PC-9 (cell line): ENCODE results near the gene BMAL1. TPM values are rescaled to one million over a fixed set of nuclear protein-coding genes. Genes with fewer than 3 reads are reported as not detected.

Source experiments
- BruUV-seq: library from RNA; stranded (reverse); fragments of 400-500 nt; replicated peaks from 2 replicates; lab custom pipeline; 2021; lab: Mats Ljungman, UMichigan
- CTCF ChIA-PET: fragments of 300-600 bp; sonication (Branson Sonifier 250); formaldehyde crosslinking; loops from one replicate; lab custom pipeline; 2022; ENCODE audit warnings: antibody characterized with exemption; lab: Charles Lee
- POLR2A ChIA-PET: fragments of 300-600 bp; sonication (Branson Sonifier 250); formaldehyde crosslinking; loops from one replicate; lab custom pipeline; 2022; ENCODE audit warnings: antibody characterized with exemption; ENCODE audit not compliant: unreplicated experiment; lab: Charles Lee
- DNase-seq, 2 experiments: peaks; one replicate each; pipeline versions ENCODE4 v3.0.0 to v3.0.0-alpha.2; 2015 to 2022; ENCODE audit warnings: mixed read lengths in 1 of 2
- H2AFZ ChIP-seq: fragments of 200-600 bp; sonication (generic); 2 replicates; pipeline ENCODE4 v1.8.1; 2017; ENCODE audit warnings: antibody characterized with exemption
- H3F3A ChIP-seq: fragments of 200-600 bp; sonication (generic); 2 replicates; pipeline ENCODE4 v1.8.1; 2017; ENCODE audit warnings: antibody characterized with exemption, mild to moderate bottlenecking, low read depth; ENCODE audit not compliant: insufficient read depth
- H3K27ac ChIP-seq: fragments of 200-600 bp; sonication (generic); 2 replicates; pipeline ENCODE4 v1.6.1; 2016; ENCODE audit warnings: mixed run types
- H3K27me3 ChIP-seq: fragments of 200-600 bp; sonication (generic); 2 replicates; pipeline ENCODE4 v1.6.1; 2016; ENCODE audit warnings: low read depth, mixed run types; ENCODE audit not compliant: insufficient read depth
- H3K36me3 ChIP-seq: fragments of 200-600 bp; sonication (generic); 2 replicates; pipeline ENCODE4 v1.6.1; 2016; ENCODE audit warnings: low read depth, mixed run types
- H3K4me1 ChIP-seq: fragments of 200-600 bp; sonication (generic); replicated peaks from 2 replicates; pipeline ENCODE4 v1.6.1; 2016; ENCODE audit warnings: mixed run types; ENCODE audit not compliant: insufficient read depth
- H3K4me2 ChIP-seq: fragments of 200-600 bp; sonication (generic); 2 replicates; pipeline ENCODE4 v1.6.1; 2017; ENCODE audit warnings: mixed run types
- H3K4me3 ChIP-seq: fragments of 200-600 bp; sonication (generic); 2 replicates; pipeline ENCODE4 v1.6.1; 2016; ENCODE audit warnings: mixed run types
- H3K79me2 ChIP-seq: fragments of 200-600 bp; sonication (generic); 2 replicates; pipeline ENCODE4 v1.6.1; 2017; ENCODE audit warnings: low read depth, mixed run types
- H3K9me2 ChIP-seq: fragments of 200-600 bp; sonication (generic); 2 replicates; pipeline ENCODE4 v1.8.1; 2017; ENCODE audit warnings: mild to moderate bottlenecking; ENCODE audit not compliant: insufficient read depth
- H3K9me3 ChIP-seq: fragments of 200-600 bp; sonication (generic); 2 replicates; pipeline ENCODE4 v1.8.1; 2016; ENCODE audit warnings: low read depth; ENCODE audit not compliant: insufficient read depth
- H4K20me1 ChIP-seq: fragments of 200-600 bp; sonication (generic); 2 replicates; pipeline ENCODE4 v1.8.1; 2017; ENCODE audit not compliant: insufficient read depth
- EZH2 ChIP-seq: fragments of 200-600 bp; sonication (generic); IDR thresholded peaks from 2 replicates; pipeline ENCODE4 v1.8.0; 2017; ENCODE audit warnings: antibody characterized with exemption, low read depth
- intact Hi-C: fragments of 100-400 bp; cut with micrococcal nuclease; formaldehyde crosslinking; loops from one replicate; pipeline ENCODE4 v1.10.0; 2022; ENCODE audit not compliant: unreplicated experiment
- total RNA-seq: library from RNA; stranded (reverse); gene quantifications from 2 replicates; pipeline ENCODE4 v1.2.3, GENCODE V29; 2021
- TF ChIP-seq, protein P1 (sequence below): fragments of 200-600 bp; sonication (generic); conservative IDR thresholded peaks from 2 replicates; pipeline ENCODE4 v1.6.1; 2017; ENCODE audit warnings: mixed run types, antibody characterized with exemption, mild to moderate bottlenecking, moderate library complexity

BMAL1 gene
- total RNA-seq, 1 experiment from 2014 or later = 15.0 TPM

DNA sequence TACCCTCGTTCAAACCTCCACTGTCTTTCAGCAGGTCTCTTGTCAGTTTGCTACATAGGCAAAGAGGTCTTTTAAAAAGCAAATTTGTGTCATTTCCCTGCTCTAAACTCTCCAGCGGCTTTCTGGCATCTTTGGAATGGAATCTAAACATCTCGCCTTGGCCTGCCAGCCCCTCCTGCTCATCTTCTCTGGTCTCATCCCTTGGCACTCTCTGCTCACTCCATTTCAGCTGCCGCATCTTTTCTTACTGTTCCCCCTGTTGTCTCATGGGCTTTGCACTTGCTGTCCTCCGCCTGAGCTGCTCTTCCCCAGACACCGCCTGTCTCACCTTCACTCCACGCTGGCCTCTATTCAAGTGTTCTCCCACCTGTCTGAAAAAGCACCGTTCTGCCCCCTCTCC is 46.6 kb downstream of the BMAL1 start:
- Histone ChIP-seq H3K9me2 (no peaks in the 10 kb centered on the region), H3K27me3 (no peaks in the 10 kb centered on the region), H3K36me3 (no peaks in the 10 kb centered on the region), H2AFZ (no peak overlapping the region), H3K27ac (no peak overlapping the region), H4K20me1 (no peaks in the 10 kb centered on the region), H3K4me2 (no peak overlapping the region), H3F3A (no peaks in the 10 kb centered on the region), H3K79me2 (no peaks in the 10 kb centered on the region), H3K4me3 (no peak overlapping the region), H3K4me1 (peaks cover 2% of the 10 kb centered on the region), H3K9me3 (no peaks in the 10 kb centered on the region)
- no peak for DNase-seq
- intact Hi-C loops = no loop called here
- CTCF ChIA-PET = no interaction called here
- no TSS peak for BruUV-seq
- POLR2A ChIA-PET = no interaction called here
- TF ChIP-seq EZH2 = no peak
- TF ChIP-seq, protein P1, sequence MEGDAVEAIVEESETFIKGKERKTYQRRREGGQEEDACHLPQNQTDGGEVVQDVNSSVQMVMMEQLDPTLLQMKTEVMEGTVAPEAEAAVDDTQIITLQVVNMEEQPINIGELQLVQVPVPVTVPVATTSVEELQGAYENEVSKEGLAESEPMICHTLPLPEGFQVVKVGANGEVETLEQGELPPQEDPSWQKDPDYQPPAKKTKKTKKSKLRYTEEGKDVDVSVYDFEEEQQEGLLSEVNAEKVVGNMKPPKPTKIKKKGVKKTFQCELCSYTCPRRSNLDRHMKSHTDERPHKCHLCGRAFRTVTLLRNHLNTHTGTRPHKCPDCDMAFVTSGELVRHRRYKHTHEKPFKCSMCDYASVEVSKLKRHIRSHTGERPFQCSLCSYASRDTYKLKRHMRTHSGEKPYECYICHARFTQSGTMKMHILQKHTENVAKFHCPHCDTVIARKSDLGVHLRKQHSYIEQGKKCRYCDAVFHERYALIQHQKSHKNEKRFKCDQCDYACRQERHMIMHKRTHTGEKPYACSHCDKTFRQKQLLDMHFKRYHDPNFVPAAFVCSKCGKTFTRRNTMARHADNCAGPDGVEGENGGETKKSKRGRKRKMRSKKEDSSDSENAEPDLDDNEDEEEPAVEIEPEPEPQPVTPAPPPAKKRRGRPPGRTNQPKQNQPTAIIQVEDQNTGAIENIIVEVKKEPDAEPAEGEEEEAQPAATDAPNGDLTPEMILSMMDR = no peak

DNA sequence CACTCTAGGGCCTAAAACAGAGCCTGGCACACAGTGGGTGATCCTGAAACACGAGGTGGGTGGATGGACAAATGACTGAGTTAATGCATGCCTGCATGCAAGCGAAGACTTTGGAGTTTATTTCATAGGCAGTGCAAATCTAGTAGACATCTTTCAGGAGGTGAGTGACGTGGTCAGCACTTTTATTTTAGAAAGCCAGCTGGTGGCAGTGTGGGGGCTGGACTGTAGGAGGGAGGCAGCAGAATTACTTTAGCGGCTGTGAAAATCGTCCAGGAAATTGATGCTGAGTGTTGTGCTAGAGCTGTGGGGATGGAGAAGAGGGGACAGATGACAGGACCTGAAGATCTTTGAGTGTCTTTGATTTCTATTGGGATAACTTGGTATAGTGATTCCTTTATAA is 47.1 kb downstream of the BMAL1 start:
- no peak overlapping the region for H3K4me3 ChIP-seq
- TF ChIP-seq EZH2 = no peak
- TF ChIP-seq, protein P1 = no peak
- H3K9me2 ChIP-seq = no peaks in the 10 kb centered on the region
- no peak overlapping the region for H3K4me2 ChIP-seq
- no peaks in the 10 kb centered on the region for H3K36me3 ChIP-seq
- intact Hi-C loops = no loop called here
- H3K27me3 ChIP-seq = no peaks in the 10 kb centered on the region
- H3K9me3 ChIP-seq = no peaks in the 10 kb centered on the region
- peaks cover 8% of the 10 kb centered on the region for H3K4me1 ChIP-seq
- no peaks in the 10 kb centered on the region for H4K20me1 ChIP-seq
- H3K79me2 ChIP-seq = no peaks in the 10 kb centered on the region
- POLR2A ChIA-PET = no interaction called here
- H3F3A ChIP-seq = no peaks in the 10 kb centered on the region
- H2AFZ ChIP-seq = no peak overlapping the region
- H3K27ac ChIP-seq = no peak overlapping the region
- CTCF ChIA-PET = no interaction called here
- no TSS peak for BruUV-seq
- no peak for DNase-seq

DNA sequence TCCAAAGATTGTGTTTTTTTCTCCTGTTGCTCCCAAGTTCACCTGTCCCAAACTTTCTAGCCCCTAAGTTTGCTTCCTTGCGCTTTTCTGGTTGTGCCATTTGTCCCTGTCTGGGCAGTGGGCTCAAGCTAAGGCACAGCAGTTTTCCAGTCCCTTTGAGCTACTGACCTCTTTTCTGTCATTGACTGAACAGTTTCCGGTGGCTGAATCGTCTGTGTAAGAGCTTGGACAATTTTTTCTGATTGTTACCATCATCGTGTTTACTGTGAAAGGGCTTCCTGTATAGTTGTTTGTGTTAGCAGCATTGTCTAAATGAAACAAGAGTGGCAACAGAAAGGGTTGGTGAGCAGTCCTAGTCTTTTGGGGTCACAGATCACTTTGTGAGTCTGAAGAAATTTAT is 49.8 kb downstream of the BMAL1 start:
- Histone ChIP-seq H3K4me2 (no peak overlapping the region), H3K9me2 (no peaks in the 10 kb centered on the region), H3F3A (peaks cover 7% of the 10 kb centered on the region; the same call in 1 of the 2 replicates), H2AFZ (no peak overlapping the region), H3K27me3 (no peaks in the 10 kb centered on the region), H3K36me3 (no peaks in the 10 kb centered on the region), H4K20me1 (no peaks in the 10 kb centered on the region), H3K79me2 (no peaks in the 10 kb centered on the region), H3K9me3 (no peaks in the 10 kb centered on the region), H3K4me1 (peaks cover 24% of the 10 kb centered on the region), H3K27ac (no peak overlapping the region), H3K4me3 (no peak overlapping the region)
- no peak for DNase-seq
- TF ChIP-seq EZH2 = no peak
- TF ChIP-seq, protein P1 = no peak
- BruUV-seq = no TSS peak
- ChIA-PET CTCF (no interaction called here), POLR2A (no interaction called here)
- intact Hi-C loops = no loop called here
